ENCODE data around the gene PCGF1. TPM values are rescaled to one million over a fixed set of nuclear protein-coding genes. Genes with fewer than 3 reads are reported as not detected.

Gene PCGF1
- total and polyA plus RNA-seq, 2 of the 4 experiments (the other 2 are of a cell fraction) = 23.4 to 31.4 TPM

DNA sequence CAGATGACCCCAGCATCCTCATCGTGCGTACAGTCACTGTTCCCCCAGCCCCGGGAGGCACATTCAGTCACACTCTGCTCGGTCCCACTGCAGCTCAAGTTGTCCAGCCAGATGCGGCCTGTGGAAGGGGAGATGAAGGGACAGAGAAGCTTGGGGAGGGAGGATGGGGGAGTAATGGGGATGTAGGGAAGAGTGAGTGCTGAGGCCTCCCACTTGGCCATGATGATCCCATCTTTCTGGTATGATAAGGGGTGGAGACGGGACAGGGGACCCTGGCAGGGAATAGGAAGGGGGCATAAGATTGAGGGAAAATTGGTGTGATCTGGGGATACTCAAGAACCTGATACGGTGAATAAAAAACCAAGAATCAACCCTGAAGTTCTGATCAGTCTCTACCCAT is 42.7 kb upstream of the PCGF1 start:
- Histone ChIP-seq H2BK120ac (ENCODE audit: low read depth, low read length) (no peak overlapping the region), H3K27me3 (ENCODE audit: control insufficient read depth, insufficient read depth, low read length) (no peaks in the 10 kb centered on the region), H3K4me3 (ENCODE audit: insufficient read depth, low read depth, low read length) (no peak overlapping the region), H3K9me3 (ENCODE audit: control insufficient read depth, insufficient read depth, low read length) (no peaks in the 10 kb centered on the region), H2BK5ac (ENCODE audit: low read depth, low read length, poor library complexity, severe bottlenecking) (no peak overlapping the region), H3K18ac (ENCODE audit: low read depth, low read length) (no peak overlapping the region), H4K20me1 (ENCODE audit: insufficient read depth, low read length) (no peaks in the 10 kb centered on the region; the same call in 1 of the 2 replicates), H3K4ac (ENCODE audit: low read depth, low read length) (peak overlapping the region; percentile 32; the same call in 1 of the 2 replicates), H3K9me1 (ENCODE audit: insufficient read depth, low read length) (peaks cover 13% of the 10 kb centered on the region; the same call in 1 of the 2 replicates), H2AK9ac (replicated peaks; ENCODE audit: low read depth, low read length, poor library complexity) (peak overlapping the region; percentile 79), H3K23ac (ENCODE audit: low read depth, low read length) (no peak overlapping the region), H3K14ac (replicated peaks; ENCODE audit: low read depth, low read length) (no peak overlapping the region), H3K4me2 (ENCODE audit: low read depth, low read length) (0 out of 2 replicates have a peak overlapping the region, but pooled peaks have one; percentile 0), H2BK20ac (ENCODE audit: low read depth, low read length) (no peak overlapping the region), H3K56ac (ENCODE audit: extremely low read depth, insufficient read depth, low read length) (no peak overlapping the region), H3K4me1 (ENCODE audit: control insufficient read depth, insufficient read depth, low read length) (peaks cover 20% of the 10 kb centered on the region), H3K27ac (ENCODE audit: insufficient read depth, low read length) (no peak overlapping the region), H2AFZ (replicated peaks; ENCODE audit: low read length, poor library complexity) (no peak overlapping the region), H3K9ac (ENCODE audit: low read depth, low read length) (no peak overlapping the region), H4K8ac (ENCODE audit: low read depth in 2 of 2, low read length in 2 of 2) (no peak overlapping the region; a peak in 1 of 4 replicates), H2AK5ac (ENCODE audit: low read depth, low read length) (peak overlapping the region; percentile 63), H3K79me1 (ENCODE audit: low read depth in 1 of 2, low read length in 2 of 2) (peaks cover 14 to 55% of the 10 kb centered on the region in 2 experiments), H3K36me3 (ENCODE audit: control insufficient read depth, insufficient read depth, low read length) (peaks cover 13% of the 10 kb centered on the region), H4K5ac (ENCODE audit: low read depth, low read length) (no peak overlapping the region), H2BK15ac (ENCODE audit: low read depth, low read length) (no peak overlapping the region), H4K91ac (ENCODE audit: insufficient read depth, low read depth, low read length) (no peak overlapping the region)
- 84% methylated on average over 4 of the region's 7 CpGs; no CpG with 5 or more reads in 1 of the 2 experiments for WGBS, 2 experiments (ENCODE audit: extremely low coverage in 2 of 2, insufficient read length in 1 of 2)
- ChIA-PET CTCF (interaction anchor here (1.5 kb wide), 1 partner anchor 67 kb away, joined by 3 read pairs; the partner anchor contains the start of genes CCDC142 and TTC31), POLR2A (ENCODE audit: unreplicated experiment) (no interaction called here)
- ATAC-seq (ENCODE audit: low read depth) = no peak
- no TSS peak for BruUV-seq (replicated peaks)
- no peak for DNase-seq
- intact Hi-C loops (cut with micrococcal nuclease) = no loop called here
- TF ChIP-seq, protein P1, sequence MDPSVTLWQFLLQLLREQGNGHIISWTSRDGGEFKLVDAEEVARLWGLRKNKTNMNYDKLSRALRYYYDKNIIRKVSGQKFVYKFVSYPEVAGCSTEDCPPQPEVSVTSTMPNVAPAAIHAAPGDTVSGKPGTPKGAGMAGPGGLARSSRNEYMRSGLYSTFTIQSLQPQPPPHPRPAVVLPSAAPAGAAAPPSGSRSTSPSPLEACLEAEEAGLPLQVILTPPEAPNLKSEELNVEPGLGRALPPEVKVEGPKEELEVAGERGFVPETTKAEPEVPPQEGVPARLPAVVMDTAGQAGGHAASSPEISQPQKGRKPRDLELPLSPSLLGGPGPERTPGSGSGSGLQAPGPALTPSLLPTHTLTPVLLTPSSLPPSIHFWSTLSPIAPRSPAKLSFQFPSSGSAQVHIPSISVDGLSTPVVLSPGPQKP (IDR thresholded peaks at IDR 0.05; ENCODE audit: borderline replicate concordance, low read depth, low read length) = no peak
- dilution Hi-C loops (cut with HindIII; ENCODE audit: low sequenced_read_pairs, unreplicated experiment) = no loop called here
- in situ Hi-C loops (cut with MboI; ENCODE audit: low sequenced_read_pairs) = no loop called here
